ENCODE results near the gene DCDC2.
"Not testable (repeated sequence)": the region's sequence is repeated elsewhere in the genome, so short reads cannot be mapped to it uniquely, and the experiment has no call there.

Gene DCDC2

DNA sequence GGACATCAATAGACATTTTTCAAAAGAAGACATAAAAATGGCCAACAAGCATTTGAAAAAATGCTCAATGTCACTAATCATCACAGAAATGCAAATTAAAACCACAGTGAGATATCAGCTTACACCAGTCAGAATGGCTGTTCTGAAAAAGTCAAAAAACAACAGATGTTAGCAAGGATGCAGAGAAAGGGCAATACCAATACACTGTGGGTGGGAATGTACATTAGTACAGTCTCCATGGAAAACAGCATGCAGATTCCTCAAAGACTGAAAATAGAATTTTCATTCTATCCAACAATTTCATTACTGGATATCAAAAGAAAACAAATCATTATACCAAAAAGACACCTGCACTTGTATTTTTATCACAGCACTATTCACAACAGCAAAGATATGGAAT lies 85.3 kb downstream of the DCDC2 start:
- no peak for DNase-seq (ENCODE audit: low read depth in 1 of 2, low spot score in 1 of 2)

DNA sequence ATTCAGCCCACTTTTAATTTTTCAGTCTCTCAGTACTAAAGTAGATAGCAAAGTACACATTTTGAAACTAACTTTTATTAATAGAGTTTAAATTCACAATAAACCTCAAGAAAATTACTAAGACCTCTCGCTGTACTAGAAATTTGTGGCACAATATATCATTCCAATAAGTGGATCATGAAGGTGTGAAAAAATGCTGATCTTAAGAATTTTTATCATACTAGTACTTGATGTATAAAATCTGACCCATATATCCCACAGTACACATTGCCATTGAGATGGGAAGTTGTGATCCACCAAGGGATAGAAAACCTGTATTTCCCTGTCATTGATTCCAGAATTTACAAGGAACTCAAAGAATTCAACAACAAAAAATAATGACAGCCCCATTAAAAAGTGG lies 85.7 kb downstream of the DCDC2 start:
- DNase-seq (ENCODE audit: low read depth in 1 of 2, low spot score in 1 of 2): no peak

DNA sequence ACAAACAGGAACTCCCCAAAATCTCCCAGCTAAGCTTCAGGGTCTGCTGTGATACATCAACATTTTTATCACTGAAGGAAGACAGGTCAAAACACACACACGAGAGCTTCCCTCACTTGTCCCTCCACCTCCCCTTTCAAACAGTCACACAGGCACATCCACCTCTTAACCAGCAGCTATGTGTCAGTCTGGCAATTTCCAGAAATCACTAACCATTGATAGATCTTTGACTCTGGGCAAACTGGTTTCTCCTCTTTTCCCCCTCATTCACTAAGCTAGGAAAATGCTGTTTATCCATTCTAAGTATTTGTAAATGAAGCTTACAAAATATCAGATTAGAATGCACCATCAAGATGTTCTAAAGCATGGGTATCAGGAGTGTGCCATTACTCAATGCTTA lies 87.8 kb downstream of the DCDC2 start:
- DNase-seq (ENCODE audit: low read depth in 1 of 2, low spot score in 1 of 2): no peak

DNA sequence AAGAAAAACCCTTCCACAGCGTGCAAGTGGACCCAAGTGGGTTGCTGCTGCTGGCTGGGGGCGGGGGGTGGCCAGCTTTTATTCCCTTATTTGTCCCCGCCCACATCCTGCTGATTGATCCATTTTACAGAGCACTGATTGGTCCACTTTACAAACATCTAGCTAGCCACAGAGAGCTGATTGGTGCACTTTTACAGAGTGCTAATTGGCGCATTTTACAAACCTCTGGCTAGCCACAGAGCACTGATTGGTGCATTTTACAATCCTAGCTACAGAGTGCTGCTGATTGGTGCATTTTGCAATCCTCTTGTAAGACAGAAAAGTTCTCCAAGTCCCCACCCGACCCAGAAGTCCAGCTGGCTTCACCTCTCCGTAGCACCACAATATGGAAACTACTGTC lies 99.6 kb downstream of the DCDC2 start:
- not testable (repeated sequence) for DNase-seq (ENCODE audit: low read depth in 1 of 2, low spot score in 1 of 2)

DNA sequence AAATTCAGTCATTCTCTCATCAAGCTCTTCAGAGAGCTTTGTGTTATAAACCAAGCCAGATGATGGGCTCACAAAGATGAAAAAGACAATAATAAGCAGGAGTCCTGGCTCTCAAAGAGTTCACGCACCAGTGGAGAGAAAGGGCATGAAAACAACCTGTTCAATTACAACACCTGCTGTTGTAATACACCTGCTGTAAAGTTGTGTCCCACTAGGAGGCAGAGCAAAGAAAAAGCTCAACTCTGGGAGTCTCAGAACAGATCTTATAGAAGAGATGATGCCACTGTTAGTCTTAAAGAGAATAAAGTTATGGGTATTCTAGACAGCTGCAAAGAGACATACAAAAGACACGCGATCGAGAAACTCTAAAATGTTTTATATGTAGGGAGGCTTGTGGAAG lies 100.6 kb downstream of the DCDC2 start:
- no peak for DNase-seq (ENCODE audit: low read depth in 1 of 2, low spot score in 1 of 2)

DNA sequence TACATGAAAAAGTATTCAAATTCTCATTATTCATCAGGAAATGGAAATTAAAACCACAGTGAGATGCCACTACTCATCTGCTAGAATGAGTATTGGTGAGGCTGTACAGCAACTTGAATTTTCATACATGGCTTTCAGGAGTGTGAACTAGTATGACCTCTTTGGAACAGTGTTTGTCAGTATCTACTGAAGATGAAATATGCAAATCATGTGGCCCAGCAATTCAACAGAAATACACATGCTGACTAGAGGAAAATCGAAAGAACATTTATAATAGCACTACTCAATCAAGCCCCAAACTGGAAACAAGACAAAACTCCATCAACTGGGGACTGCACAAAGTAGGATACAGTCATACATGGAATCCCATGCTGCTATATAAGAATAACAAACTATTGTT lies 102.2 kb downstream of the DCDC2 start:
- no peak for DNase-seq (ENCODE audit: low read depth in 1 of 2, low spot score in 1 of 2)

DNA sequence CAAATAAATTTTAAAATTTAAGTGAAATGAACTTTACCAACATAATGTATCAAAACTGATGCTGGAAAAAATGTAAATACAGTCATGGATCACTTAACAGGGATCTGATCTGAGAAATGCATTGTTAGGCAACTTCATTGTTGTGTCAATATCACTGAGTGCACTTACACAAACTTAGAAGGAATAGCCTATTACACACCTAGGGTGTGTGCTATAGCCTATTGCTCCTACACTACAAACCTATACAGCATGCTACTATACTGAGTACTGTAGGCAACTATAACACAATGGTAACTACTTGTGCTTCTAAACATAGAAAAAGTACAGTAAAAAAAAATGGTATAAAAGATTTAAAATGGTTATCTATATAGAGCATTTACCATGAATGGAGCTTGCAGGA lies 104.5 kb downstream of the DCDC2 start:
- no peak for DNase-seq (ENCODE audit: low read depth in 1 of 2, low spot score in 1 of 2)

DNA sequence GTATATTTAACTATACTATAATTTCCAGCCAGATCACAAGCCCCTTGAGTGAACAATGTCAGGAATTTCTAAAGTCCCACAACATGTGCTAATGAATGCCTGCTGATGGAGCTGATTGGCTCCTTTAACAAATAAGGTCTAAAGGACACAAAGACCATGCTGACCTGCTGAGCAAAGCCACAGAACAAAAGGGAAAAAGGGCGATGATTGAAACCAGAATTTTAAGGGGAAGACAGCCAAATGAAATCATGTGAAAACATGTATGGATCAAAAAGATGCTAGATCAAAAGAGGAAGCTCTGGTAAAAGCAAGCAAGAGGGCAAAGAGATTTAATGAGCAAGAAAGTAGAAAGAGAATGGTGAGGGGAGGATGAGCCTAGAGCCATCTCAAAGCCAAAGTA lies 105.6 kb downstream of the DCDC2 start:
- DNase-seq (ENCODE audit: low read depth in 1 of 2, low spot score in 1 of 2): no peak

DNA sequence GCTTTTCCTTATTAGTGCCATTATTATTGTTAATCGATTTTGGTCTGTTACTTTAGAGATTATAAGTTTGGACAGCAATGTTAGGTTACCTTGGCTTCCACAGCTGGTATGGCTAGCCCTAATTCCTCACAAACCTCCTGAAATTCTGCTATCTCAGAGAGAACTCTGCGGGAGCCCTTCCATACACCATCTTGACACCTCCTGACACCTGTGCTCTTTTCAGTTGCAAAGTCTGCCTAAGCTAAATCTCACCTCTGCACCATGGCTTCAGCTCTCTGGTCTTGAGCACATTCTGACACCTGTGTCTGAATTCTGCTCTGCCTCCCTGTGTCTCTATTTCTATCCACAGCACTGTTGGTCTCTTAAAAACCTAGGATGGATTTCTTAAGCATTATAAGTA lies 106.5 kb downstream of the DCDC2 start:
- no peak for DNase-seq (ENCODE audit: low read depth in 1 of 2, low spot score in 1 of 2)

DNA sequence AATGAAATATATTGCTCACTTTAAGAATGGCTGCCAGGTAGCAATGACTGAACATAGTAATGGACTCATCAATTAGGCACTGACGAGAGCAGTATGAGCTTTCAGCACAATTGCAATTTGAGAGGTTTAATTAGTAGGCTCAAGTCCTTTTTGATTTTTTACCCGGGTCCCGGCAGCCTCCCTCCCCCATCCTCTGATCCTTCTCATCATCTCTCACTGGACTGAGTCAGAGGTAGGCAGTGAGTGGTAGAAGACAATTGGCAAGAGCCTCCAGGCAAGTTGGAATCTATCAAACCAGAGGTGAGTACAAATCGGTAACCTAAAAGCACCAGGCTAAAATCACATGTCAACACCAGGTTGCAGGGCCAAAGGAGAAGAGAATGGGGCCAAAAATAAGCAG lies 107.9 kb downstream of the DCDC2 start:
- no peak for DNase-seq (ENCODE audit: low read depth in 1 of 2, low spot score in 1 of 2)

DNA sequence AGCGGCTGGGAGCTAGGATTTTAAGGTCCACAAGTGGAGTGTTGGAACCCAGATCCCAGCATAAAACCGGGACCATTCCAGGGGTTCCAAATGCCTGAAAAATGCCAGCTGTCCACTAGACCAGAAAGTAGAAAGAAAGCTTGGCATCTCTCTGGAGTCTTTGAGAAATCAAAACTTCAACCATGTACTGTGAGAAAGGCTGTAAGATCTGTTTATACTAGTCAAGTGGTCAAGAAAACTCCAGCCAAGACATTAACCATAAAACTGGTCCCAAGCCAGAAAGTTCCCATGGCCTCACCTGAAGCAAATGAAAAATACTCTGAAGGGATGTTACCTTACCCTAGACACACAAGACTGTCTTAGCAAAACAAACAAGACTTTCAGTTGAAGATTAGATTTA lies 112.6 kb downstream of the DCDC2 start:
- DNase-seq (ENCODE audit: low read depth in 1 of 2, low spot score in 1 of 2): no peak

DNA sequence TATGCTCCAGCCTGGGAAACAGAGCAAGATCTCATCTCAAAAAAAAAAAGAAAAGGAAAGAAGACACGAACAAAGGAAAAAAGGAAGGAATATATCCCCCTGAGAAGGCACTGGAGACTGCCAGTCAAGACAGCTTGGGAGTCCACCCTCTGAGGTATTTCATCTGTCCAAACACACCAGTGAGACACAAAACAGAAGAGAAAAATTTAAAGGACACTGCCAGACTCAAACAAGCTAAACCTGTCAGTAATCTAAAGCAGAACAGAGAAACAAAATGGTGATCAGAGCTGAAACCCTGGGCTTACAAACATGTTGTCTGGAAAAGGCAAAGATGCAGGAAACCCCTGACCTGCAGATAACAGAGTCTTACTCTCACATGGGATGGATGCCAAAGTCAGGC lies 114.9 kb downstream of the DCDC2 start:
- DNase-seq (ENCODE audit: low read depth in 1 of 2, low spot score in 1 of 2): no peak

DNA sequence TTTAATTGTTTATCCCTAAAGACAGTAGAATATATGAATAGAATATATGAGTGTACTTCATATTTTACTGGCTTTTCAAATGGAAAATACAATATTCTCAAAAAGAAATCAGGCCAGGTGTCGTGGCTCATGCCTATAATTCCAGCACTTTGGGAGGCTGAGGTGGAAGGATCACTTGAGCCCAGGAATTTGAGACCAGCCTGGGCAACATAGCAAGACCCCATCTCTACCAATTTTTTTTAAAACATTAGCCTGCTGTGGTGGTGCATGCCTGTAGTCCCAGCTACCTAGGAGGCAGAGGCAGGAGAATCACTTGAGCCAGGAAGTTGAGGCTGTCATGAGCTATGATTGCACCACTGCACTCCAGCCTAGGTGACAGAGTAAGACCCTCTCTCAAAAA lies 116.1 kb downstream of the DCDC2 start:
- DNase-seq (ENCODE audit: low read depth in 1 of 2, low spot score in 1 of 2): not testable (repeated sequence)

DNA sequence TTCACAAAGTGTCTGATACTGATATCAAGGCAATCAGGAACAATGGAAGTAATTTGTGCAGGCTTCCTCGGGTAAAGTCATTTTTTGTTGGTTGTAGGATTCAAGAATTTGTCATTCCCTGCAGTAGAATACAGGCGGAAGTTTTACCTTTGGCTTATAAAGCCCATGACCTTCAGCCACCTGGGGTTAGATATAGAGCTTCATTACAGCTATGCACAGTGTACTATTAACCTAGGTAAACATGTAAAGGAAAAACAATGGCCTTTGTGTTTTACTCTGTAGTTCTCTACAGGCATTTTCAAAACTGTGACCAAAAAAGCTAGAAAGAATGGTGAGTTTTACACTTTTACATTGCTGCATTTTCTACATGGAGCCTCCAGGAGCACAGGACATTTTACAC lies 116.9 kb downstream of the DCDC2 start:
- DNase-seq (ENCODE audit: low read depth in 1 of 2, low spot score in 1 of 2): no peak

DNA sequence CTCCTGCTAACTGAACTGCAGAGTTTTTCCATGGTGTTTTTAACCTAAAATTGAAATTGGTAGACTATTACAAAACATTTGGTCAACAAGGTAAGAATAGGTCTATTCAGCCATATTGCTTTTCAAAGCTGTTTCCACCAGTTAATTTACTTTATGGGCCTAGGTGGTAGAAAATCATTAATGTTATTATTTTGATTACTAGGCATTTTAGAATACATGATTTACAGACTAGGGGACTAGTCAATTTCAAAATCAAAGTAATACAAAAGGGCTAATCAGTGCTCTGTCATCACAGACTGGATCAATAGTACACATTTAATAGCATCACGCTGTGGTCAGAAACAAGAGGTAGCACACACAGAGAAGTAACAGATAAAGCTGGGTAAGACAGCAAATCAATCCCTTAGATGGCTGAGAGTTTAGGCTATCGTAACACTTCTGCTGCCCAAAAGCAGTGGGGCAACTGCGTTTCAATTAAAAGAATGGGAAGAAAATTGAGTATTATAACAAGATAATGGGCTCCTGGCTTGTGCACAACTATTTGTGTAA lies 117.4 kb downstream of the DCDC2 start:
- no peak for DNase-seq (ENCODE audit: low read depth in 1 of 2, low spot score in 1 of 2)

DNA sequence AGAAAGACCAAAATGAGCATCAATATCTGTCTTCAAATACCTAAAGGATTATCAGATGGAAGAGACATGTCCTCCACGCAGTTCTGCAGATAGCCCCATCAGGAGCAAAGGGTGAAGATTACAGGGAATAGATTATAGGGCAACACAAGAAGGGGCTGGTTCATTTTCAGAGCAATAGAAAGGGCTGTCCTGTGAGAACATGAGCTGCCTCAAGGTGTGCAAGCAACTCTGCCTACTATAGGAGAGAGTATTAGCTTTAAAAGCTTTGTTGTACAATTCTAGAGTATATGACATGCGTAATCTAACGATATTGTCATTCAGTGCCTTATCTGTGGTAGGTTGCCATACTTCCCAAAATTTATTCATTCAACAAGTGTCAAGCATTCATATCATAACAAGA lies 119.2 kb downstream of the DCDC2 start:
- no peak for DNase-seq (ENCODE audit: low read depth in 1 of 2, low spot score in 1 of 2)

DNA sequence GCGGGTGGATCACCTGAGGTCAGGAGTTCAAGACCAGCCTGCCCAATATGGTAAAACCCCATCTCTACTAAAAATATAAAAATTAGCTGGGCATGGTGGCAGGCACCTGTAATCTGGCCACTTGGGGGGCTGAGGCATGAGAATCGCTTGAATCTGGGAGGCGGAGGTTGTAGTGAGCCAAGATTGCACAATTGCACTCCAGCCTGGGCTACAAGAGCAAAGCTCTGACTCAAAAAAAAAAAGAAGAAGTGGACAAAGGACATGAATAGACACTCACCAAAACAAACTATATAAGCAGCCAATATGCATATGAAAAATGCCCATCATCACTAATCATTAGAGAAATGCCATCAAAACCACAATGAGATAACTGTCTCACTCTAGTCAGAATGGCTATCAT lies 121.1 kb downstream of the DCDC2 start:
- not testable (repeated sequence) for DNase-seq (ENCODE audit: low read depth in 1 of 2, low spot score in 1 of 2)

DNA sequence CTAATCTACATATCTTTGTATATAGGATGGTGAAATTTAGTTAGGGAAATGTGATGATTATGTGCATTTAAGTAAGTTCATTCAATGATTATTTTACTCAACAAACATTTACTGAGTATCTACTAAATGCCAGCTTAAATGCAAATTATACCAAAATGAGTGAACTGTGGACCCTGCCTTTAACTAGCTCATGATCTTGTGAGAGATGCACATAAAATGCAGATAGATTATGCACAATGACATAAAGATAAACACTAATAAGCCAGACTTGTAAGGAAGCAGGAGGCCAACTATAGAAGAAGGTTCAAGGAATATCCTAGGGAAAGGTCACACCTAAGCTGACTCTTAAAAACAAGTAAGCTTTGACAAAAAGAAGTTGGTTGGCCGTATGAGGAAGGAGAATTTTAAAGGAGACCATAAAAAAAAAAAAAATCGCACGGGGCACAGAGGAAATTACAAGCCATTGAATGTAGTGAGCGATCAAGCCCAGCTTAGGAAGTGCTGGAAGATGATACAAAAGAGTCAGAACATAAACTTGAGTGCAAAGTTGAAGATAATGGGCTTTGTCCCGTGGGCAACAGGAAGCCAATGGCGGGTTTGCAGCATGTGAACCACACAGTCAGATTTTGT lies 123.9 kb downstream of the DCDC2 start:
- no peak for DNase-seq (ENCODE audit: low read depth in 1 of 2, low spot score in 1 of 2)

DNA sequence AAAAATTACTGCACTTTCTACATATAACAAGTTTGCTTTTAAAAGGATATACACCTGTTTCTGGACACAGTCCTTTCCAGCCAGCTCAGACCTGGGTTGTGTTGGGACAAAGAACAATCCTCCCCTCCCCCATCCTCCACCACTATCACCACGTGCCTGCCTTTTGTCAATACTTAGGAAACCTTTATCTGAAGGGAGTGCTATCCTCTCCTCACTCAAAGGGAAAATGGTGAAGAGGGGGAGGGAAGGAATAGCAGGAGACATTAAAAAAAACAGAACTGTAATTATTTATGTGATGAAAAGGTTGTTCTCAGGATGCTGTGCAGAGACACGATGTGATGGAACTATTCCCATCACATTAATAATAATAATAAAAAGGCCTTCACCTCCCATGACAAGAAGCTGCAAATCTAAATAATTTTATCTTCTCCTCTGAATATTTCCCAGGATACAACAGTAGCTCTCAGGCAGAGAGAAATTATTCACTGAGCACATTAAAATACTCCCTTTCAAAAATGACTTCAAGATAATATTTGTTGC lies 126.4 kb downstream of the DCDC2 start:
- no peak for DNase-seq (ENCODE audit: low read depth in 1 of 2, low spot score in 1 of 2)

DNA sequence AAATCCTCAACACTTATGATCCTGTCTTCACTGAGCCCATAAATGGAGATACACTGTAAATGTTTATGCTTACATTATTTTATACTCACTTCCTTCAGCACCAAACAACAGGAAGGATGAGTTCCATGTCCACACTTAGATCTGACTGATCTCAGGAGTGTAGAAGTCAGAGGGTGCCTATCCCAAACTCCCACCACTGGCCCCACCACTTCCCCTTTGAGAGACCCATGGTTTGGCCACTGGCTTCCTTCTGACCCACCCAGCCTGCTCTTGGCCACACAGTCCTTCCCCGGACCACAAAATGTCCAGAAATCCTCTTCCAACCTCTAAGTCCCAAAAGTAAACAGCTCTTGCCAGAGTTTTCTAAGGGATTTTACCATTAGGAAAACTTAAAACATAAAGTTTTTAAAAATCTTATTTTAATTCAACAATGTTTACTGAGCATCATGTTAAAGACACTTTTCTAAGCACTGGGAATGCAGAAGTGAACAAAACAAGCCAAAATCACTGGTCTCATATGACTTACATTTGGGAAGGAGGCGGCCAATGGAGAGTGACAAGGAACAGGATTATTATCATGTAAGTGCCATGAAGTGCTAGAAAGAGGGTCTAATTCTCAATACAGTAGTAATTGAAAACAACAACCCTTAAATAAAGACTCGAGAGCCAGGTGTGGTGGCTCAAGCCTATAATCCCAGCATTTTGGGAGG lies 128.0 kb downstream of the DCDC2 start:
- DNase-seq (ENCODE audit: low read depth in 1 of 2, low spot score in 1 of 2): no peak

DNA sequence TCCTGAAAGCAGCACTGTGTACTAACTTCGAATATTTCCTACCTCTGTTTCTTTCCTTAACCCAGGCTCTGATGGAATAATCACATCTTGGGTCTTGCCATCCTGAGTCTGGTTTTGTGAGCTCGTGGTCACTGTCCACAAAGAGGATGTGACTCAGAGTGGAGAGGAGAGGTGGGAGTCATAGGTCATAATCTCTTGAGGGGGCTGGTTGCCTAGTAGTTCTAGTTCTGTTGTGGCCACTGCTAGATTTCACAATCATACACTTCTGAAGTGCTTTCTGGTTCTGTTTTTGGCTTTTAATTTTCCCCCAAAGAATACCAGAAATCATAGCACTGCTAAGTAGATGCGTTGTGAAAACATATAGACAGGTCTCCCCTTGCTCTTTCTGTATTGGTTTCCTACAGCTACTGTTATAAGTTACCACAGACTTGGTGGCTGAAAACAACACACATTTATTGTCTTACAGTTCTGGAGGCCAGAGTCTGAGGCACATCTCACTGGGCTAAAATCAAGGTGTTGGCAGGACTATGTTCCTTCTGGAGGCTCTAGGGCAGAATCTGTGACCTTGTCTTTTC lies 129.1 kb downstream of the DCDC2 start:
- DNase-seq (ENCODE audit: low read depth in 1 of 2, low spot score in 1 of 2): no peak

DNA sequence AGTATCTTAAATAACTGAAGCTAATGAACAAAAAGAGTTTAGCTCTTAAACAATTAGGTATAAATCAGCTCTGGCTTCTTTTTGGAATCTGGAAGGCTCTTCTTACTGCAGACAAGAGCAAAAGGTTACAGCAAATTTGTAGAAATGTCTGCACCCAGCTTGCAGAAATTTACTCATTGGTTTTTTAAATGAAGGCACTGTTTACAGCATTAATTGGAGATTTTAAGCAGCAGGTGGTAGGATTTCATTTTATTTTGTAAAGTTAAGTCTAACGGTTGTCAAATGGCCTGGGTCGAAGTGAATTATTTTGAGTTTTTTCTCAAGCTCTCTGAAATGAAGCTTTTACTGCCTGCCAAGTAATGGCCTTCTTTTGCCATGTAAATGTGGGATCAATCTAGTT lies 129.7 kb downstream of the DCDC2 start:
- DNase-seq (ENCODE audit: low read depth in 1 of 2, low spot score in 1 of 2): no peak
